Epithelial cell of proximal tubule (primary cell): ENCODE data around the gene TRABD2B. TPM values are rescaled to one million over a fixed set of nuclear protein-coding genes. Genes with fewer than 3 reads are reported as not detected.

Experiments used
- DNase-seq: peaks from one replicate; pipeline ENCODE4 v3.0.0-alpha.2; 2011; ENCODE audit warnings: low read depth
- H3K4me3 ChIP-seq: 2 replicates; pipeline ENCODE4 v1.5.1; 2011; ENCODE audit warnings: low read depth, mild to moderate bottlenecking, low read length
- CTCF ChIP-seq: conservative IDR thresholded peaks from 2 replicates; pipeline ENCODE4 v1.5.1; 2012; ENCODE audit warnings: low read depth, mild to moderate bottlenecking, low read length
- total RNA-seq: library from RNA; depleted of rRNA; stranded (reverse); fragments of >200 nt; gene quantifications from 2 replicates; pipeline ENCODE4 v1.2.3, GENCODE V29; 2015

TRABD2B gene
- total RNA-seq, 1 donor from 2014 or later = 0.46 TPM

GRCh38 chr1:48007047-48007446 lies 9.9 kb upstream of the TRABD2B start:
- TF ChIP-seq CTCF = no peak
- H3K4me3 ChIP-seq = no peak overlapping the region
- DNase-seq = no peak

- TF ChIP-seq CTCF = no peak
- no peak overlapping the region for H3K4me3 ChIP-seq
- no peak for DNase-seq
Measured at GRCh38 chr1:48006264-48006663, 9.1 kb upstream of the TRABD2B start.

- no peak for TF ChIP-seq CTCF
- no peak for DNase-seq
- H3K4me3 ChIP-seq = no peak overlapping the region
Measured at GRCh38 chr1:48005253-48006117, 8.3 kb upstream of the TRABD2B start.

GRCh38 chr1:48003741-48004531 lies 6.8 kb upstream of the TRABD2B start:
- no peak for DNase-seq
- no peak for TF ChIP-seq CTCF
- no peak overlapping the region for H3K4me3 ChIP-seq

GRCh38 chr1:48002142-48002541 lies 5.0 kb upstream of the TRABD2B start:
- TF ChIP-seq CTCF = no peak

GRCh38 chr1:48001696-48002095 lies 4.5 kb upstream of the TRABD2B start:
- DNase-seq = no peak
- H3K4me3 ChIP-seq = no peak overlapping the region
- TF ChIP-seq CTCF = no peak

More at GRCh38 chr1:48002142-48002541, 5.0 kb upstream of the TRABD2B start:
- DNase-seq = no peak
- H3K4me3 ChIP-seq = no peak overlapping the region
